Measurements from ENCODE around the gene GPR12.

DNA sequence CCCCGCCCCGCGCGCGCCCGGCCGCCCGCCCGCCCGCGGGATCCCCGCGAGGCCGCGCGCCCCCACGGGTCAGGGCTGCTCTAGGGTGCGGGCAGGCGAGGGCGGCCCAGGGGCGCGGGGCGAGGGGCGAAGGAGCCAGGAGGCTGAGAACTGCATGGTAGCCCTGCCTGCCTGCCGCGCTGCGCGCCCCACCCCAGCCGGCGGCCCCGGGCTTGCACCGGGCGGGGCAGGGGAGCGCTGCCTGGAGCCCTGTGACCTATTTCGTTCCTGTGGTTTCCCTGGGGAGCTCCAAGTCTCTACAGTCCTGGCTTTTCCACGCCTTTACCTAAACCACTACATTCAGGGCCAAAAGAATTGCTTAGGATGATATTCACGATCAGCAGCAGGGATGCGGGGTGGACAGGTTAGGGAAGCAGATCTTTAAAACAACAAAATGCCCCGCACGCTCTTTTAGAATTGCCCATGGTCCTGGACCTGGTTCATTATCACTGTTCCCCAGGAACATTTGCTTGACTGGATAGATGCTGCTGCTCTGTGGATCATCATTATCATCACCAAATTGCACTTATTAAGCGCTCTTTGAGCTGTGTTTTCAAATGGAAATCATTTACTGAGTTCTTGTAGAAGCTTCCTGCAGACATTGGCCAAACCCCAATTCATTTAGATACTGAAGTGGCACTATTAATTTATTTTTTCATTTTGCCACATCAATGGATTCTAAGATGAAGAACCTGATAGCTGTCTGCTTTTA lies 421 bp upstream of the GPR12 start:
- TF ChIP-seq, protein P1, sequence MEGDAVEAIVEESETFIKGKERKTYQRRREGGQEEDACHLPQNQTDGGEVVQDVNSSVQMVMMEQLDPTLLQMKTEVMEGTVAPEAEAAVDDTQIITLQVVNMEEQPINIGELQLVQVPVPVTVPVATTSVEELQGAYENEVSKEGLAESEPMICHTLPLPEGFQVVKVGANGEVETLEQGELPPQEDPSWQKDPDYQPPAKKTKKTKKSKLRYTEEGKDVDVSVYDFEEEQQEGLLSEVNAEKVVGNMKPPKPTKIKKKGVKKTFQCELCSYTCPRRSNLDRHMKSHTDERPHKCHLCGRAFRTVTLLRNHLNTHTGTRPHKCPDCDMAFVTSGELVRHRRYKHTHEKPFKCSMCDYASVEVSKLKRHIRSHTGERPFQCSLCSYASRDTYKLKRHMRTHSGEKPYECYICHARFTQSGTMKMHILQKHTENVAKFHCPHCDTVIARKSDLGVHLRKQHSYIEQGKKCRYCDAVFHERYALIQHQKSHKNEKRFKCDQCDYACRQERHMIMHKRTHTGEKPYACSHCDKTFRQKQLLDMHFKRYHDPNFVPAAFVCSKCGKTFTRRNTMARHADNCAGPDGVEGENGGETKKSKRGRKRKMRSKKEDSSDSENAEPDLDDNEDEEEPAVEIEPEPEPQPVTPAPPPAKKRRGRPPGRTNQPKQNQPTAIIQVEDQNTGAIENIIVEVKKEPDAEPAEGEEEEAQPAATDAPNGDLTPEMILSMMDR (IDR thresholded peaks at IDR 0.05) = no peak
- TF ChIP-seq POLR2A (IDR thresholded peaks at IDR 0.05) = no peak
- TF ChIP-seq EP300 (IDR thresholded peaks at IDR 0.05) = no peak
